H1 (cell line): Measurements from ENCODE around the gene FASN. TPM values are rescaled to one million over a fixed set of nuclear protein-coding genes. Genes with fewer than 3 reads are reported as not detected.
A peak's percentile ranks its signal among the peaks of the same experiment; 100 is the strongest.

ENCODE experiments used
- CTCF ChIA-PET: fragments of 300-600 bp; sonication (Branson Sonifier 250); formaldehyde crosslinking; loops from one replicate; lab custom pipeline; 2021; ENCODE audit not compliant: partially characterized antibody; lab: Charles Lee
- POLR2A ChIA-PET: fragments of 300-600 bp; sonication (Branson Sonifier 250); formaldehyde crosslinking; loops from one replicate; lab custom pipeline; 2021; ENCODE audit warnings: inconsistent platforms; ENCODE audit not compliant: partially characterized antibody; lab: Charles Lee
- DNase-seq, 2 experiments: peaks; one replicate each; pipeline versions ENCODE4 v3.0.0 to v3.0.0-alpha.2; 2010 to 2022; ENCODE audit warnings: low spot score in 2 of 2, low read depth in 1 of 2, mixed read lengths in 1 of 2
- FAIRE-seq: peaks from 2 replicates; lab custom pipeline; 2011; peaks lifted over from hg19 to GRCh38; lab: Jason Lieb, UNC
- H2AFZ ChIP-seq: 2 replicates; pipeline ENCODE4 v1.8.1; 2012; ENCODE audit warnings: low read length, inconsistent platforms
- H2AK5ac ChIP-seq: 2 replicates; pipeline ENCODE4 v1.6.1; 2013; ENCODE audit warnings: low read depth, low read length
- H2BK120ac ChIP-seq: replicated peaks from 2 replicates; pipeline ENCODE3; 2013; ENCODE audit warnings: low read depth, low read length, inconsistent platforms
- H2BK12ac ChIP-seq: 2 replicates; pipeline ENCODE4 v1.6.1; 2013; ENCODE audit warnings: low read depth, low read length
- H2BK15ac ChIP-seq: 2 replicates; pipeline ENCODE4 v1.6.1; 2013; ENCODE audit warnings: low read length
- H2BK20ac ChIP-seq: 2 replicates; pipeline ENCODE4 v1.6.1; 2013; ENCODE audit warnings: low read length
- H2BK5ac ChIP-seq: 2 replicates; pipeline ENCODE4 v1.6.1; 2013; ENCODE audit warnings: low read depth, low read length
- H3K14ac ChIP-seq: 2 replicates; pipeline ENCODE4 v1.6.1; 2013; ENCODE audit warnings: inconsistent platforms; ENCODE audit not compliant: insufficient read length
- H3K18ac ChIP-seq: 2 replicates; pipeline ENCODE4 v1.6.1; 2013; ENCODE audit warnings: low read length; ENCODE audit errors: extremely low read depth
- H3K23ac ChIP-seq: 2 replicates; pipeline ENCODE4 v1.6.1; 2013; ENCODE audit warnings: inconsistent platforms; ENCODE audit not compliant: insufficient read length
- H3K23me2 ChIP-seq: 2 replicates; pipeline ENCODE4 v1.6.1; 2013; ENCODE audit warnings: low read depth, low read length
- H3K27ac ChIP-seq: 2 replicates; pipeline ENCODE4 v1.6.1; 2011; ENCODE audit warnings: low read depth, low read length, inconsistent platforms
- H3K27me3 ChIP-seq, 4 experiments: replicated peaks in 1 of 4; 1 replicate in 1 of 4; 2 replicates in 3 of 4; pipeline versions ENCODE4 v1.6.1 to v1.8.1; 2011 to 2013; ENCODE audit warnings: low read length in 3 of 4, mild to moderate bottlenecking in 3 of 4, inconsistent platforms in 2 of 4, mixed read lengths in 2 of 4, moderate library complexity in 1 of 4; ENCODE audit not compliant: control insufficient read depth in 3 of 4, insufficient read depth in 3 of 4; ENCODE audit errors: extremely low read depth in 1 of 4
- H3K36me3 ChIP-seq, 4 experiments: 2 replicates each; pipeline versions ENCODE4 v1.6.1 to v1.8.1; 2011 to 2013; ENCODE audit warnings: mild to moderate bottlenecking in 4 of 4, low read length in 3 of 4, moderate library complexity in 2 of 4, control low read depth in 1 of 4, inconsistent platforms in 1 of 4; ENCODE audit not compliant: insufficient read depth in 4 of 4, control insufficient read depth in 2 of 4
- H3K4ac ChIP-seq: replicated peaks from 2 replicates; pipeline ENCODE3; 2013; ENCODE audit warnings: low read length, low read depth, mixed read lengths, inconsistent platforms; ENCODE audit not compliant: insufficient read length
- H3K4me1 ChIP-seq, 4 experiments: replicated peaks in 1 of 4; 1 replicate in 1 of 4; 2 replicates in 3 of 4; pipeline versions ENCODE4 v1.6.1 to v1.8.1; 2011 to 2013; ENCODE audit warnings: low read length in 3 of 4, inconsistent platforms in 2 of 4, mixed read lengths in 1 of 4; ENCODE audit not compliant: insufficient read depth in 4 of 4, control insufficient read depth in 3 of 4
- H3K4me2 ChIP-seq, 2 experiments: 2 replicates each; pipeline versions ENCODE4 v1.6.1 to v1.8.1; 2011 to 2013; ENCODE audit warnings: low read depth in 2 of 2, low read length in 2 of 2, control low read depth in 1 of 2, inconsistent platforms in 1 of 2, mild to moderate bottlenecking in 1 of 2; ENCODE audit not compliant: insufficient read depth in 1 of 2
- H3K4me3 ChIP-seq, 4 experiments: fragments of 200-600, 300-600 bp in 1 of 4; sonication (generic), shearing (Covaris generic), sonication (Bioruptor Twin) in 1 of 4; 2 replicates each; pipeline versions ENCODE4 v1.5.1 to v1.8.1; 2011 to 2016; ENCODE audit warnings: low read length in 4 of 4, low read depth in 3 of 4, control low read depth in 2 of 4, inconsistent platforms in 2 of 4, mild to moderate bottlenecking in 2 of 4, mixed read lengths in 1 of 4, moderate library complexity in 1 of 4; ENCODE audit not compliant: insufficient read depth in 2 of 4; ENCODE audit errors: extremely low read depth in 1 of 4
- H3K56ac ChIP-seq: replicated peaks from 2 replicates; pipeline ENCODE3; 2013; ENCODE audit warnings: low read depth, mild to moderate bottlenecking, mixed read lengths, low read length, inconsistent platforms; ENCODE audit not compliant: insufficient read length
- H3K79me1 ChIP-seq: 2 replicates; pipeline ENCODE4 v1.6.1; 2013; ENCODE audit warnings: low read depth, low read length, control low read depth
- H3K79me2 ChIP-seq, 2 experiments: 2 replicates each; pipeline versions ENCODE4 v1.6.1 to v1.8.1; 2012 to 2013; ENCODE audit warnings: low read length in 2 of 2, mild to moderate bottlenecking in 2 of 2, inconsistent platforms in 1 of 2; ENCODE audit not compliant: insufficient read depth in 2 of 2, control insufficient read depth in 1 of 2
- H3K9ac ChIP-seq, 4 experiments: replicated peaks in 1 of 4; 1 replicate in 1 of 4; 2 replicates in 3 of 4; pipeline versions ENCODE4 v1.6.1 to v1.8.1; 2011 to 2013; ENCODE audit warnings: low read depth in 3 of 4, low read length in 3 of 4, control low read depth in 2 of 4, mild to moderate bottlenecking in 2 of 4, moderate library complexity in 2 of 4, inconsistent platforms in 1 of 4; ENCODE audit errors: extremely low read depth in 1 of 4
- H3K9me3 ChIP-seq, 2 experiments: 2 replicates each; pipeline versions ENCODE4 v1.6.1 to v1.8.1; 2012 to 2013; ENCODE audit warnings: mild to moderate bottlenecking in 2 of 2, moderate library complexity in 2 of 2, control low read depth in 1 of 2, inconsistent platforms in 1 of 2, low read depth in 1 of 2, low read length in 1 of 2, mixed read lengths in 1 of 2; ENCODE audit not compliant: insufficient read depth in 2 of 2
- H4K20me1 ChIP-seq, 2 experiments: replicated peaks in 1 of 2; 2 replicates each; pipeline versions ENCODE3 to v1.8.1; 2011 to 2013; ENCODE audit warnings: inconsistent platforms in 2 of 2, low read length in 2 of 2, mild to moderate bottlenecking in 1 of 2; ENCODE audit not compliant: insufficient read depth in 2 of 2, control insufficient read depth in 1 of 2
- H4K5ac ChIP-seq: 2 replicates; pipeline ENCODE4 v1.6.1; 2013; ENCODE audit warnings: low read length, low read depth, mixed read lengths, inconsistent platforms; ENCODE audit not compliant: insufficient read length
- H4K8ac ChIP-seq: 2 replicates; pipeline ENCODE4 v1.8.0; 2013; ENCODE audit warnings: mild to moderate bottlenecking, moderate library complexity, low read length, inconsistent platforms; ENCODE audit not compliant: insufficient read depth; ENCODE audit errors: extremely low read depth
- H4K91ac ChIP-seq: replicated peaks from 2 replicates; pipeline ENCODE3; 2013; ENCODE audit warnings: low read length, mixed read lengths, inconsistent platforms; ENCODE audit not compliant: insufficient read length
- JUN ChIP-seq: IDR thresholded peaks from 2 replicates; pipeline ENCODE4 v1.6.1; 2011; ENCODE audit warnings: low read depth, mild to moderate bottlenecking, improper control_type of control experiment, low read length
- TEAD4 ChIP-seq: IDR thresholded peaks from 2 replicates; pipeline ENCODE4 v1.6.1; 2012; ENCODE audit warnings: low read depth, low read length, inconsistent platforms, mixed read lengths
- WGBS, 2 experiments: shearing (Covaris generic) in 1 of 2; methylation state at CpG; one replicate each; pipeline versions ENCODE4 v1.1.6 to v1.1.7; 2013 to 2015; ENCODE audit warnings: low lambda C conversion rate in 2 of 2, mixed read lengths in 2 of 2, inconsistent platforms in 1 of 2, low coverage in 1 of 2, missing lambda C conversion rate in 1 of 2; ENCODE audit not compliant: insufficient replicate concordance in 2 of 2, insufficient coverage in 1 of 2, insufficient read length in 1 of 2; ENCODE audit errors: extremely low coverage in 1 of 2, missing lambda C conversion rate in 1 of 2; 5-methylcytosine and 5-hydroxymethylcytosine counted together
- polyA plus RNA-seq, 7 experiments: library from polyadenylated mRNA; depleted of rRNA in 3 of 7; stranded (reverse) in 5 of 7; unstranded in 2 of 7; fragments of >200 nt in 5 of 7; fragments of 200-250 nt in 2 of 7; gene quantifications; 1 replicate in 5 of 7; 2 replicates in 1 of 7; 4 replicates in 1 of 7; pipeline versions ENCODE4 v1.2.1 to v1.2.3, GENCODE V29; 2011 to 2013; ENCODE audit warnings: missing spikeins in 2 of 7, mixed read lengths in 2 of 7
- total RNA-seq: library from RNA; stranded (reverse); fragmentation: NEBNext Ultra II Directional; extraction: Animal tissue kit (Norgen Biotek cat#: 25700); gene quantifications from 2 replicates; pipeline ENCODE4 v1.2.1, GENCODE V29; 2021

Gene FASN
- total and polyA plus RNA-seq, 2 of the 8 experiments (the other 6 are each of a cell fraction or from before 2014, with no cell fraction given): 143 to 561 TPM

- DNase-seq: no peak
- Histone ChIP-seq H2BK5ac (no peak overlapping the region), H3K36me3 (no peaks in the 10 kb centered on the region), H3K23me2 (0 out of 2 replicates have a peak, but pooled peaks cover 2% of the 10 kb centered on the region), H4K8ac (no peak overlapping the region), H2BK12ac (no peak overlapping the region), H3K4me1 (peaks cover 0 to 8% (median 2%) of the 10 kb centered on the region in 4 experiments; a peak in 4 of 7 replicates)
- TF ChIP-seq TEAD4 (0 out of 2 replicates have a peak, but pooled peaks have one; percentile 17), JUN (no peak)
- TF ChIP-seq, all 59 proteins: peak for 1
- H2BK20ac ChIP-seq: no peak overlapping the region
- no peak overlapping the region for H3K9ac ChIP-seq
- WGBS, 2 experiments: 82% methylated on average over 8 of the region's 12 CpGs; no CpG with 5 or more reads in 1 of the 2 experiments
- H3K14ac ChIP-seq: no peak overlapping the region
- no peak overlapping the region for H3K4me3 ChIP-seq
- H3K23ac ChIP-seq: no peak overlapping the region
- H3K79me2 ChIP-seq: no peaks in the 10 kb centered on the region
- H3K18ac ChIP-seq: no peak overlapping the region
- H4K91ac ChIP-seq: no peak overlapping the region
- no peak overlapping the region for H2AK5ac ChIP-seq
- H3K4me2 ChIP-seq: no peak overlapping the region
- H2BK15ac ChIP-seq: no peak overlapping the region
- H3K9me3 ChIP-seq: no peaks in the 10 kb centered on the region
- H3K27me3 ChIP-seq: no peaks in the 10 kb centered on the region; a peak in 1 of 7 replicates
- ChIA-PET POLR2A (interaction anchor here (2.1 to 3.5 kb wide), 2 partner anchors 15 to 20 kb away, joined by 10 to 13 read pairs; no protein-coding TSS in a partner anchor), CTCF (interaction anchor here (1.0 to 10.5 kb wide), 4 partner anchors 11 to 89 kb away, joined by 3 to 61 read pairs (median 6); no protein-coding TSS in a partner anchor)
- FAIRE-seq: no peak
- no peak overlapping the region for H2AFZ ChIP-seq
- H3K27ac ChIP-seq: no peak overlapping the region
- H2BK120ac ChIP-seq: no peak overlapping the region
- H3K56ac ChIP-seq: no peak overlapping the region
- H4K20me1 ChIP-seq: peaks cover 3 to 6% of the 10 kb centered on the region in 2 experiments
- H4K5ac ChIP-seq: no peak overlapping the region
- no peak overlapping the region for H3K4ac ChIP-seq
- H3K79me1 ChIP-seq: no peaks in the 10 kb centered on the region
Observed at GRCh38 chr17:82118815-82119380, 20.9 kb upstream of the FASN start.
